Fibroblast of lung (primary cell): ENCODE data around the gene METTL1. TPM values are rescaled to one million over a fixed set of nuclear protein-coding genes. Genes with fewer than 3 reads are reported as not detected.
"Not testable (repeated sequence)": the region's sequence is repeated elsewhere in the genome, so short reads cannot be mapped to it uniquely, and the experiment has no call there.

Experiments used
- DNase-seq, 2 donors: peaks; one replicate each; pipeline versions ENCODE4 v3.0.0 to v3.0.0-alpha.2; 2010; ENCODE audit warnings: low read depth in 2 of 2
- H2AFZ ChIP-seq: 2 replicates; pipeline ENCODE4 v1.5.1; 2012; ENCODE audit warnings: low read length, control low read depth, inconsistent platforms
- H3K27ac ChIP-seq: 2 replicates; pipeline ENCODE4 v1.5.1; 2011; ENCODE audit warnings: low read length, control low read depth; ENCODE audit not compliant: insufficient read depth
- H3K27me3 ChIP-seq: 2 replicates; pipeline ENCODE4 v1.5.1; 2011; ENCODE audit warnings: mild to moderate bottlenecking, low read length; ENCODE audit not compliant: control insufficient read depth, insufficient read depth
- H3K36me3 ChIP-seq: 2 replicates; pipeline ENCODE4 v1.5.1; 2011; ENCODE audit warnings: low read length; ENCODE audit not compliant: control insufficient read depth, insufficient read depth
- H3K4me1 ChIP-seq: 2 replicates; pipeline ENCODE4 v1.5.1; 2011; ENCODE audit warnings: low read length; ENCODE audit not compliant: control insufficient read depth, insufficient read depth; ENCODE audit errors: extremely low read depth
- H3K4me2 ChIP-seq: 2 replicates; pipeline ENCODE4 v1.5.1; 2011; ENCODE audit warnings: low read length, control low read depth; ENCODE audit not compliant: insufficient read depth; ENCODE audit errors: extremely low read depth
- H3K4me3 ChIP-seq, 4 experiments: fragments of 200-600 bp in 1 of 4; sonication (generic) in 1 of 4; replicated peaks in 1 of 4; 2 replicates each; pipeline ENCODE4 v1.5.1; 2011 to 2016; ENCODE audit warnings: low read length in 4 of 4, low read depth in 3 of 4, mild to moderate bottlenecking in 3 of 4, control low read depth in 2 of 4, inconsistent platforms in 1 of 4, mixed read lengths in 1 of 4; ENCODE audit not compliant: insufficient read depth in 1 of 4; ENCODE audit errors: control extremely low read depth in 1 of 4
- H3K79me2 ChIP-seq: 2 replicates; pipeline ENCODE4 v1.5.1; 2012; ENCODE audit warnings: mild to moderate bottlenecking, low read length, inconsistent platforms; ENCODE audit not compliant: control insufficient read depth, insufficient read depth
- H3K9ac ChIP-seq: 2 replicates; pipeline ENCODE4 v1.5.1; 2011; ENCODE audit warnings: mild to moderate bottlenecking, low read length, control low read depth; ENCODE audit not compliant: insufficient read depth
- H3K9me3 ChIP-seq: 2 replicates; pipeline ENCODE4 v1.5.1; 2012; ENCODE audit warnings: low read depth, low read length; ENCODE audit not compliant: control insufficient read depth, insufficient read depth
- H4K20me1 ChIP-seq: 2 replicates; pipeline ENCODE4 v1.5.1; 2011; ENCODE audit warnings: low read length; ENCODE audit not compliant: control insufficient read depth, insufficient read depth; ENCODE audit errors: extremely low read depth
- EZH2 ChIP-seq: IDR thresholded peaks from 2 replicates; pipeline ENCODE4 v1.5.1; 2012; ENCODE audit warnings: low read length, control low read depth, mild to moderate bottlenecking; ENCODE audit errors: missing control alignments
- polyA plus RNA-seq, 2 donors: library from polyadenylated mRNA; depleted of rRNA in 1 of 2; stranded (reverse) in 1 of 2; unstranded in 1 of 2; fragments of >200 nt; gene quantifications; 2 replicates each; pipeline ENCODE4 v1.2.1, GENCODE V29; 2011 to 2012; ENCODE audit warnings: missing spikeins in 1 of 2
- total RNA-seq: library from RNA; depleted of rRNA; stranded (reverse); fragments of >200 nt; gene quantifications from 2 replicates; pipeline ENCODE4 v1.2.1, GENCODE V29; 2014
- TF ChIP-seq, protein P1 (sequence below), 2 donors: IDR thresholded peaks in 1 of 2; conservative IDR thresholded peaks in 1 of 2; 1 replicate in 1 of 2; 2 replicates in 1 of 2; pipeline ENCODE4 v1.5.1; 2011 to 2012; ENCODE audit warnings: low read length in 2 of 2, control low read depth in 1 of 2, inconsistent platforms in 1 of 2, low read depth in 1 of 2, mild to moderate bottlenecking in 1 of 2

The METTL1 gene
- total and polyA plus RNA-seq, 2 donors (not counting 1 experiment from before 2014, with no cell fraction given): 3.5 to 16.9 TPM

DNA sequence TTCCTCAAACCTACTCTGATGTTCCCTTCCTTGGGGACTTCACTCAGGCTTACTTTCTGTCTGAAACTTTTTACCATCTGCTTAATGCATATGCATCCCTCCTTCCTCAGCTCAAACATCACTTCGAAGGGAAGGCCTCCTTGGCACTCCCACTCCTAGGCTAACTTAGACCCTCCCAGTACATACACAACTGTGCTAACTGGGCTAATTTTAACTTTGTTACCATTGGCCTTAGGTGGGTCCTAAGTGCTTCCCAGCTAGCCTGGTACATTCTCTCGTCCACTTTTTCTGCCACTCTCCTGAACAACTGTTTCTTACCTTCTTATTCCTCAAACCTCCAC, 4.3 kb upstream of the METTL1 start:
- Histone ChIP-seq H3K27ac (no peak overlapping the region), H3K27me3 (no peaks in the 10 kb centered on the region), H2AFZ (no peak overlapping the region), H3K4me2 (no peak overlapping the region), H4K20me1 (no peaks in the 10 kb centered on the region), H3K4me3 (no peak overlapping the region), H3K36me3 (peaks cover 1% of the 10 kb centered on the region), H3K79me2 (peaks cover 1% of the 10 kb centered on the region), H3K9ac (no peak overlapping the region), H3K9me3 (no peaks in the 10 kb centered on the region), H3K4me1 (peaks cover 2% of the 10 kb centered on the region)
- TF ChIP-seq EZH2: no peak
- TF ChIP-seq, protein P1, sequence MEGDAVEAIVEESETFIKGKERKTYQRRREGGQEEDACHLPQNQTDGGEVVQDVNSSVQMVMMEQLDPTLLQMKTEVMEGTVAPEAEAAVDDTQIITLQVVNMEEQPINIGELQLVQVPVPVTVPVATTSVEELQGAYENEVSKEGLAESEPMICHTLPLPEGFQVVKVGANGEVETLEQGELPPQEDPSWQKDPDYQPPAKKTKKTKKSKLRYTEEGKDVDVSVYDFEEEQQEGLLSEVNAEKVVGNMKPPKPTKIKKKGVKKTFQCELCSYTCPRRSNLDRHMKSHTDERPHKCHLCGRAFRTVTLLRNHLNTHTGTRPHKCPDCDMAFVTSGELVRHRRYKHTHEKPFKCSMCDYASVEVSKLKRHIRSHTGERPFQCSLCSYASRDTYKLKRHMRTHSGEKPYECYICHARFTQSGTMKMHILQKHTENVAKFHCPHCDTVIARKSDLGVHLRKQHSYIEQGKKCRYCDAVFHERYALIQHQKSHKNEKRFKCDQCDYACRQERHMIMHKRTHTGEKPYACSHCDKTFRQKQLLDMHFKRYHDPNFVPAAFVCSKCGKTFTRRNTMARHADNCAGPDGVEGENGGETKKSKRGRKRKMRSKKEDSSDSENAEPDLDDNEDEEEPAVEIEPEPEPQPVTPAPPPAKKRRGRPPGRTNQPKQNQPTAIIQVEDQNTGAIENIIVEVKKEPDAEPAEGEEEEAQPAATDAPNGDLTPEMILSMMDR (conservative IDR thresholded peaks at IDR 0.05 in 1 of 2, IDR thresholded peaks at IDR 0.05 in 1 of 2; ENCODE audit: low read depth in 1 of 2, low read length in 2 of 2): no peak
- DNase-seq: no peak

DNA sequence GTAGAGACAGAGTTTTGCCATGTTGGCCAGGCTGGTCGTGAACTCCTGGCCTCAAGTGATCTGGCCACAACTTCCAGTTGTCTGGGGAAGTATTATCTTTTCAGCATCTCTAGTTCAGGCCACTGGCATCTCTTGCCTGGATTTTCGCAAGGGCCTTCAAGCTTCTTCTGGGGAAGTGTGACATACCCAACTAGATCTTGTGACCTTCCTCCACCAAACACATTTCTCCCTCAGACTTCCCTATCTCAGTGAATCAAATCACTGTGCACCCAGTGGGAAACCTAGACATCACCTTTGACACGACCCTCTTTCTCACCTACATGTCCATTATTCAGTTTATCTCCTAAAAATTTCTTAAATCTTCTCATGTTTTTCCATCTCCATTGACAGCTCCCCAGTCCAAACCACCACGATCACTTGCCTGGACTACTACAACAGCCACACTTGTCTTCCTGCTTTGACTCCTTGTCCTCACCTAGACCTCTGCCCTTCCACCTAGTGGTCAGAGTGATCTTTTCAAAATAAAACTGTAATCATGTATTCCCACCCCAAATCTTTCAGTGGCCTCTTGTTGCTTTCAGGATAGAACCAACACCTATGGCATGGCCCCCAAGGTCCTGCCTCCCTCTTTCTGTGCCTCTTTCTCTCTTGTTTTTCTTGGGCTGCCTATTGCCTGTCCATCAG, 3.8 kb upstream of the METTL1 start:
- Histone ChIP-seq H3K9me3 (no peaks in the 10 kb centered on the region), H4K20me1 (no peaks in the 10 kb centered on the region), H3K36me3 (peaks cover 3% of the 10 kb centered on the region), H3K9ac (no peak overlapping the region), H3K79me2 (peaks cover 5% of the 10 kb centered on the region), H3K4me1 (peaks cover 7% of the 10 kb centered on the region), H3K4me2 (no peak overlapping the region), H2AFZ (no peak overlapping the region), H3K27ac (no peak overlapping the region), H3K27me3 (no peaks in the 10 kb centered on the region), H3K4me3 (no peak overlapping the region)
- DNase-seq: no peak
- TF ChIP-seq EZH2: no peak
- TF ChIP-seq, protein P1 (conservative IDR thresholded peaks at IDR 0.05 in 1 of 2, IDR thresholded peaks at IDR 0.05 in 1 of 2; ENCODE audit: low read depth in 1 of 2, low read length in 2 of 2): no peak

DNA sequence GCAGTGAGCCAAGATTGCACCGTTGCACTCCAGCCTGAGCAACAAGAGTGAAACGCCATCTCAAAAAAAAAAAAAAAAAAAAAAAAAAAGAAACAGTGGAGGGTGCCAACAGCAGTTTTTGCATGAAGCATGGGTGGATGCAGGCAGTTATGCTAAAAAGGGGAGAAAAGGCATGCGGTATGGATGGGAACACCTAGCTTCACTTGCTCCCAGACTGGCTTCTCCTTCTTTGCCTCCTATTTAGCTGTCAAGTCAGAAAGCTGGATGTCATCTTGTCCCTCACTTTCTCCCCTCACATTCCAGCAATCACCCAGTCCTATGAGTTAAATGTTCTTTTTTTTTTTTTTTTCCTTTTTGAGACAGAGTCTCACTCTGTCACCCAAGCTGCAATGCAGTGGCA, 3.1 kb upstream of the METTL1 start:
- TF ChIP-seq, protein P1 (conservative IDR thresholded peaks at IDR 0.05 in 1 of 2, IDR thresholded peaks at IDR 0.05 in 1 of 2; ENCODE audit: low read depth in 1 of 2, low read length in 2 of 2): no peak
- no peak for TF ChIP-seq EZH2
- H3K4me1 ChIP-seq: peaks cover 7% of the 10 kb centered on the region
- no peak overlapping the region for H3K9ac ChIP-seq
- H3K4me3 ChIP-seq: no peak overlapping the region
- no peaks in the 10 kb centered on the region for H3K9me3 ChIP-seq
- DNase-seq: no peak
- peaks cover 5% of the 10 kb centered on the region for H3K79me2 ChIP-seq
- H4K20me1 ChIP-seq: no peaks in the 10 kb centered on the region
- peaks cover 3% of the 10 kb centered on the region for H3K36me3 ChIP-seq
- H2AFZ ChIP-seq: no peak overlapping the region
- H3K4me2 ChIP-seq: no peak overlapping the region
- no peak overlapping the region for H3K27ac ChIP-seq
- no peaks in the 10 kb centered on the region for H3K27me3 ChIP-seq

DNA sequence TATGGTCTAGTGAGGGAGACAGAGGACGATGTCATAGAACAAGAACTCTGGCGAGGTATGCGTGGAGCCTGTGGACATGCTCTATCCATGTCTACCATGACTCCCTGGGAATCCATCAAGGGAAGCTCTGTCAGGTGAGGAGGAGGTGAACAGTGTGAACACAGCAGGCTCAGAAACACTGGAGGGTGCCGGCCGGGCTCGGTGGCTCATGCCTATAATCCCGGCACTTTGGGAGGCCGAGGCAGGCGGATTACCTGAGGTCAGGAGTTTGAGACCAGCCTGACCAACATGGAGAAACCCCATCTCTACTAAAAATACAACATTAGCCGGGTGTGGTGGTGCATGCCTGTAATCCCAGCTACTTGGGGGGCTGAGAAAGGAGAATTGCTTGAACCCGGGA, 2.7 kb upstream of the METTL1 start:
- H2AFZ ChIP-seq, H3K27me3 ChIP-seq, DNase-seq, H4K20me1 ChIP-seq, H3K4me2 ChIP-seq, H3K4me1 ChIP-seq, H3K9ac ChIP-seq, H3K9me3 ChIP-seq, H3K79me2 ChIP-seq, H3K27ac ChIP-seq, H3K36me3 ChIP-seq, H3K4me3 ChIP-seq: not testable (repeated sequence)
